ENCODE data around the gene PDE1C. TPM values are rescaled to one million over a fixed set of nuclear protein-coding genes. Genes with fewer than 3 reads are reported as not detected.

The PDE1C gene
- total RNA-seq, 1 donor from 2014 or later = 54.6 TPM

GRCh38 chr7:31761646-31762045 is 308.6 kb downstream of the PDE1C start:
- no peak for TF ChIP-seq CTCF (IDR thresholded peaks at IDR 0.05)
- Mint-ChIP-seq H3K27ac (ENCODE audit: unreplicated experiment) (no peak overlapping the region), H3K4me1 (ENCODE audit: low read depth) (peaks cover 9% of the 10 kb centered on the region), H3K27me3 (ENCODE audit: low read depth) (no peaks in the 10 kb centered on the region), H3K9me3 (ENCODE audit: low read depth) (peaks cover 5% of the 10 kb centered on the region), H3K36me3 (ENCODE audit: low read depth) (no peaks in the 10 kb centered on the region), H3K4me3 (ENCODE audit: unreplicated experiment) (no peak overlapping the region)
- DNase-seq (ENCODE audit: low spot score) = no peak

- Mint-ChIP-seq H3K27me3 (ENCODE audit: low read depth) (no peaks in the 10 kb centered on the region), H3K4me1 (ENCODE audit: low read depth) (peaks cover 9% of the 10 kb centered on the region), H3K4me3 (ENCODE audit: unreplicated experiment) (no peak overlapping the region), H3K9me3 (ENCODE audit: low read depth) (peaks cover 7% of the 10 kb centered on the region), H3K36me3 (ENCODE audit: low read depth) (peaks cover 2% of the 10 kb centered on the region), H3K27ac (ENCODE audit: unreplicated experiment) (no peak overlapping the region)
- DNase-seq (ENCODE audit: low spot score) = no peak
- no peak for TF ChIP-seq CTCF (IDR thresholded peaks at IDR 0.05)
Observed at GRCh38 chr7:31758755-31759154, 311.5 kb downstream of the PDE1C start.

- DNase-seq (ENCODE audit: low spot score) = no peak
- Mint-ChIP-seq H3K4me1 (ENCODE audit: low read depth) (no peaks in the 10 kb centered on the region), H3K27ac (ENCODE audit: unreplicated experiment) (no peak overlapping the region), H3K36me3 (ENCODE audit: low read depth) (peaks cover 7% of the 10 kb centered on the region), H3K9me3 (ENCODE audit: low read depth) (peaks cover 5% of the 10 kb centered on the region), H3K4me3 (ENCODE audit: unreplicated experiment) (no peak overlapping the region), H3K27me3 (ENCODE audit: low read depth) (no peaks in the 10 kb centered on the region)
- no peak for TF ChIP-seq CTCF (IDR thresholded peaks at IDR 0.05)
Observed at GRCh38 chr7:31751726-31752125, 318.5 kb downstream of the PDE1C start.

- peaks cover 9% of the 10 kb centered on the region for H3K4me1 Mint-ChIP-seq (ENCODE audit: low read depth)
- H3K36me3 Mint-ChIP-seq (ENCODE audit: low read depth) = peaks cover 9% of the 10 kb centered on the region
- peaks cover 3% of the 10 kb centered on the region for H3K9me3 Mint-ChIP-seq (ENCODE audit: low read depth)
- H3K27ac Mint-ChIP-seq (ENCODE audit: unreplicated experiment) = no peak overlapping the region
- no peak for DNase-seq (ENCODE audit: low spot score)
- no peaks in the 10 kb centered on the region for H3K27me3 Mint-ChIP-seq (ENCODE audit: low read depth)
- H3K4me3 Mint-ChIP-seq (ENCODE audit: unreplicated experiment) = no peak overlapping the region
- TF ChIP-seq CTCF (IDR thresholded peaks at IDR 0.05) = no peak
Observed at GRCh38 chr7:31748084-31748483, 322.1 kb downstream of the PDE1C start.

- no peak for DNase-seq (ENCODE audit: low spot score)
- TF ChIP-seq CTCF (IDR thresholded peaks at IDR 0.05) = no peak
- no peaks in the 10 kb centered on the region for H3K27me3 Mint-ChIP-seq (ENCODE audit: low read depth)
- peaks cover 9% of the 10 kb centered on the region for H3K4me1 Mint-ChIP-seq (ENCODE audit: low read depth)
- H3K27ac Mint-ChIP-seq (ENCODE audit: unreplicated experiment) = no peak overlapping the region
- H3K9me3 Mint-ChIP-seq (ENCODE audit: low read depth) = peaks cover 3% of the 10 kb centered on the region
- no peak overlapping the region for H3K4me3 Mint-ChIP-seq (ENCODE audit: unreplicated experiment)
- peaks cover 9% of the 10 kb centered on the region for H3K36me3 Mint-ChIP-seq (ENCODE audit: low read depth)
Observed at GRCh38 chr7:31747553-31747952, 322.7 kb downstream of the PDE1C start.
